Mammary epithelial cell (primary cell): ENCODE data around the gene PCK2.

ENCODE experiments used
- EZH2 ChIP-seq: IDR thresholded peaks from 2 replicates; pipeline ENCODE4 v1.6.1; 2012; ENCODE audit warnings: low read length, inconsistent platforms, borderline replicate concordance
- TF ChIP-seq, protein P1 (sequence below), 2 donors: IDR thresholded peaks in 1 of 2; conservative IDR thresholded peaks in 1 of 2; 2 replicates each; pipeline ENCODE4 v1.5.1; 2011 to 2012; ENCODE audit warnings: inconsistent platforms in 2 of 2, low read length in 2 of 2, mild to moderate bottlenecking in 2 of 2, control low read depth in 1 of 2, low read depth in 1 of 2; ENCODE audit not compliant: insufficient read depth in 1 of 2; ENCODE audit errors: extremely low read depth in 1 of 2

DNA sequence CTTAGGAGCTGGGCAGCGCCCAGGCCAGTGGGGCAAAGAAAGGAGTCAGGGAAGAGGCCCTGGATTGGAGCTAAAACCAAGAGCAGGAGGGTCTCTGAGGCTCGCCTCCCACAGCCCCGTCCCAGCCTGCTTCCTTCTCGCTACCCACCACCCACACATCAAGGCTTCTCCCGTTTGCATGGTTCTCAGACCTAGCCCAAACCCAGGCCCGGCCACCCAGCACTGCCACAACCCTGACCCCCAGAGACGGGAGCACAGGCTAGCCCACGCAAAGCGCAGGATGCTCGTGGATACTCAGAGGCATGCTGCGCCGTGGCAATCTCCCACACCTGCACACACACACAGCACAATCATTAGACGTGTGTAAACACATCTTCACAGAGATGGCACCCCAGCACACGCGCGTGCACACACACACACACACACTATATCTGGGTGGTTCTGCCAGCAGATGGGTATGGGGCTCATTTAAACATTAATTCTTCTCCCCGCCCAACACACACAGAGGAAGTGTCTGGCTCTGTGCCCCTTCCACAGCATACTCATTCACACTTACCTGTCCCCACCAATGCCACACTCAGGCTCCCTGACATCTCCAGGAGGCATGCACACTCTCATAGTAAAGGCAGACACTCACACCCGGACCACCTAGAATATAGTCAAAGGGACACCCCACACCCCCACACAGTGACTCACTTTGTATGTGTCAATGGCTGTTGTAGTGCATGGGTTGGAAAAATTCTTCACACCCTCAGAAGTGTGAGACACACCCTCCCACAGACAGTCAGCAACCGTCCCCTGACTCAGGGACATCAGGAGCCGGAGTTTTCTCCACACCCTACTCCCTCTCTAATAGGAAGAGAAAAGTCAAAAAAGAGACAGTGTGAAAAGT lies 41.2 kb upstream of the PCK2 start:
- TF ChIP-seq, protein P1, sequence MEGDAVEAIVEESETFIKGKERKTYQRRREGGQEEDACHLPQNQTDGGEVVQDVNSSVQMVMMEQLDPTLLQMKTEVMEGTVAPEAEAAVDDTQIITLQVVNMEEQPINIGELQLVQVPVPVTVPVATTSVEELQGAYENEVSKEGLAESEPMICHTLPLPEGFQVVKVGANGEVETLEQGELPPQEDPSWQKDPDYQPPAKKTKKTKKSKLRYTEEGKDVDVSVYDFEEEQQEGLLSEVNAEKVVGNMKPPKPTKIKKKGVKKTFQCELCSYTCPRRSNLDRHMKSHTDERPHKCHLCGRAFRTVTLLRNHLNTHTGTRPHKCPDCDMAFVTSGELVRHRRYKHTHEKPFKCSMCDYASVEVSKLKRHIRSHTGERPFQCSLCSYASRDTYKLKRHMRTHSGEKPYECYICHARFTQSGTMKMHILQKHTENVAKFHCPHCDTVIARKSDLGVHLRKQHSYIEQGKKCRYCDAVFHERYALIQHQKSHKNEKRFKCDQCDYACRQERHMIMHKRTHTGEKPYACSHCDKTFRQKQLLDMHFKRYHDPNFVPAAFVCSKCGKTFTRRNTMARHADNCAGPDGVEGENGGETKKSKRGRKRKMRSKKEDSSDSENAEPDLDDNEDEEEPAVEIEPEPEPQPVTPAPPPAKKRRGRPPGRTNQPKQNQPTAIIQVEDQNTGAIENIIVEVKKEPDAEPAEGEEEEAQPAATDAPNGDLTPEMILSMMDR (conservative IDR thresholded peaks at IDR 0.05 in 1 of 2, IDR thresholded peaks at IDR 0.05 in 1 of 2; ENCODE audit: extremely low read depth in 1 of 2, insufficient read depth in 1 of 2, low read depth in 1 of 2, low read length in 2 of 2), result no peak
- TF ChIP-seq EZH2, result no peak
